ENCODE results near the gene PGAP3. TPM values are rescaled to one million over a fixed set of nuclear protein-coding genes. Genes with fewer than 3 reads are reported as not detected.

The PGAP3 gene
- total RNA-seq, 2 experiments from 2014 or later, result 10.5 to 13.8 TPM

GRCh38 chr17:39669897-39670735, 17.7 kb downstream of the PGAP3 start:
- H3K4me3 Mint-ChIP-seq, result no peak overlapping the region
- H3K36me3 Mint-ChIP-seq, result no peaks in the 10 kb centered on the region
- CTCF ChIA-PET, result interaction anchor here (1.3 to 16.7 kb wide), 8 partner anchors 11 to 60 kb away, joined by 4 to 227 read pairs (median 18); partner anchors contain the start of genes MIEN1 and PPP1R1B
- peaks cover 30% of the 10 kb centered on the region for H3K27me3 Mint-ChIP-seq
- ATAC-seq, result no peak
- DNase-seq, result no peak
- no peak overlapping the region for H3K27ac Mint-ChIP-seq
- H3K4me1 Mint-ChIP-seq, result peaks cover 11% of the 10 kb centered on the region
- H3K9me3 Mint-ChIP-seq (ENCODE audit: low read depth), result no peaks in the 10 kb centered on the region

- Mint-ChIP-seq H3K9me3 (ENCODE audit: low read depth) (no peaks in the 10 kb centered on the region), H3K27ac (no peak within 1 kb of the TSS), H3K27me3 (peaks cover 30% of the 10 kb centered on the region), H3K36me3 (no peaks in the 10 kb centered on the region), H3K4me3 (peak within 1 kb of the TSS; percentile 30), H3K4me1 (peaks cover 11% of the 10 kb centered on the region)
- DNase-seq (peak; percentile 74), ATAC-seq (peak; percentile 85)
- CTCF ChIA-PET, result interaction anchor here (0.6 to 16.7 kb wide), 15 partner anchors 8 to 477 kb away, joined by 3 to 227 read pairs (median 3); partner anchors contain the start of genes MIEN1, PGAP3 and PPP1R1B
Observed at GRCh38 chr17:39667945-39668924, 19.6 kb downstream of the PGAP3 start, which contains the start of gene PNMT. Gene PNMT (plus strand): TSS chr17:39668453. CDS start chr17:39668476, 23 bp downstream.

- Mint-ChIP-seq H3K27ac (no peak overlapping the region), H3K4me1 (peaks cover 11% of the 10 kb centered on the region), H3K27me3 (peaks cover 30% of the 10 kb centered on the region), H3K36me3 (no peaks in the 10 kb centered on the region), H3K4me3 (no peak overlapping the region), H3K9me3 (ENCODE audit: low read depth) (no peaks in the 10 kb centered on the region)
- no peak for ATAC-seq
- CTCF ChIA-PET, result interaction anchor here (1.0 to 16.7 kb wide), 6 partner anchors 9 to 62 kb away, joined by 3 to 227 read pairs (median 40); partner anchors contain the start of genes MIEN1 and PPP1R1B
- DNase-seq, result no peak
Observed at GRCh38 chr17:39667262-39667944, 20.5 kb downstream of the PGAP3 start.

- Mint-ChIP-seq H3K27me3 (peaks cover 28% of the 10 kb centered on the region), H3K4me3 (no peak overlapping the region), H3K4me1 (peaks cover 11% of the 10 kb centered on the region), H3K27ac (no peak overlapping the region), H3K36me3 (no peaks in the 10 kb centered on the region), H3K9me3 (ENCODE audit: low read depth) (no peaks in the 10 kb centered on the region)
- CTCF ChIA-PET, result interaction anchor here (0.8 to 16.7 kb wide), 8 partner anchors 8 to 63 kb away, joined by 3 to 227 read pairs (median 14); partner anchors contain the start of genes MIEN1 and PPP1R1B
- no peak for DNase-seq
- no peak for ATAC-seq
Observed at GRCh38 chr17:39666601-39667261, 21.1 kb downstream of the PGAP3 start.

- ATAC-seq, result no peak
- CTCF ChIA-PET, result interaction anchor here (0.8 to 16.7 kb wide), 5 partner anchors 9 to 64 kb away, joined by 3 to 227 read pairs (median 26); partner anchors contain the start of genes MIEN1 and PPP1R1B
- Mint-ChIP-seq H3K36me3 (no peaks in the 10 kb centered on the region), H3K4me3 (no peak overlapping the region), H3K27me3 (peaks cover 28% of the 10 kb centered on the region), H3K4me1 (peaks cover 11% of the 10 kb centered on the region), H3K27ac (no peak overlapping the region), H3K9me3 (ENCODE audit: low read depth) (no peaks in the 10 kb centered on the region)
- DNase-seq, result no peak
Observed at GRCh38 chr17:39666231-39666600, 21.6 kb downstream of the PGAP3 start.

GRCh38 chr17:39665642-39666224, 22.1 kb downstream of the PGAP3 start:
- Mint-ChIP-seq H3K9me3 (ENCODE audit: low read depth) (no peaks in the 10 kb centered on the region), H3K4me1 (peaks cover 11% of the 10 kb centered on the region)
- ATAC-seq, result no peak

GRCh38 chr17:39664581-39665561, 23.0 kb downstream of the PGAP3 start, which contains the start of gene TCAP:
Gene TCAP (plus strand): TSS chr17:39665349. CDS start chr17:39665360, 11 bp downstream.
- Mint-ChIP-seq H3K4me3 (no peak within 1 kb of the TSS), H3K9me3 (ENCODE audit: low read depth) (no peaks in the 10 kb centered on the region), H3K4me1 (peaks cover 11% of the 10 kb centered on the region), H3K27ac (no peak within 1 kb of the TSS), H3K36me3 (peaks cover 1% of the 10 kb centered on the region), H3K27me3 (peaks cover 25% of the 10 kb centered on the region)
- CTCF ChIA-PET, result interaction anchor here (1.1 to 16.7 kb wide), 7 partner anchors 10 to 65 kb away, joined by 4 to 227 read pairs (median 5); partner anchors contain the start of genes MIEN1 and PPP1R1B
- DNase-seq (no peak), ATAC-seq (no peak)

More at GRCh38 chr17:39665642-39666224, 22.1 kb downstream of the PGAP3 start:
- Mint-ChIP-seq H3K36me3 (peaks cover 1% of the 10 kb centered on the region), H3K4me3 (no peak overlapping the region), H3K27me3 (peaks cover 25% of the 10 kb centered on the region), H3K27ac (no peak overlapping the region)
- CTCF ChIA-PET, result interaction anchor here (0.8 to 16.7 kb wide), 4 partner anchors 9 to 64 kb away, joined by 3 to 227 read pairs (median 62); partner anchors contain the start of genes MIEN1 and PPP1R1B
- DNase-seq, result no peak

- no peak for DNase-seq
- no peaks in the 10 kb centered on the region for H3K9me3 Mint-ChIP-seq (ENCODE audit: low read depth)
- H3K27ac Mint-ChIP-seq, result no peak overlapping the region
- no peak overlapping the region for H3K4me3 Mint-ChIP-seq
- peaks cover 11% of the 10 kb centered on the region for H3K4me1 Mint-ChIP-seq
- peaks cover 1% of the 10 kb centered on the region for H3K36me3 Mint-ChIP-seq
- H3K27me3 Mint-ChIP-seq, result peaks cover 21% of the 10 kb centered on the region
- CTCF ChIA-PET, result interaction anchor here (1.1 to 1.4 kb wide), 5 partner anchors 9 to 42 kb away, joined by 3 to 5 read pairs (median 4); no protein-coding TSS in a partner anchor
- no peak for ATAC-seq
Observed at GRCh38 chr17:39663688-39664580, 23.9 kb downstream of the PGAP3 start.

- H3K4me1 Mint-ChIP-seq, result peaks cover 7% of the 10 kb centered on the region
- H3K27me3 Mint-ChIP-seq, result peaks cover 16% of the 10 kb centered on the region
- H3K4me3 Mint-ChIP-seq, result no peak overlapping the region
- ATAC-seq, result no peak
- H3K27ac Mint-ChIP-seq, result no peak overlapping the region
- DNase-seq, result no peak
- H3K36me3 Mint-ChIP-seq, result peaks cover 1% of the 10 kb centered on the region
- no peaks in the 10 kb centered on the region for H3K9me3 Mint-ChIP-seq (ENCODE audit: low read depth)
- CTCF ChIA-PET, result interaction anchor here (1.1 to 1.4 kb wide), 5 partner anchors 8 to 41 kb away, joined by 3 to 5 read pairs (median 4); no protein-coding TSS in a partner anchor
Observed at GRCh38 chr17:39663340-39663687, 24.5 kb downstream of the PGAP3 start.
